ENCODE data around the gene PHYHIPL. TPM values are rescaled to one million over a fixed set of nuclear protein-coding genes. Genes with fewer than 3 reads are reported as not detected.

PHYHIPL gene
- total RNA-seq (0.21 TPM in 1 of 2 replicates, not detected in the other), polyA plus RNA-seq (0.81 and 1.1 TPM in 2 replicates)

DNA sequence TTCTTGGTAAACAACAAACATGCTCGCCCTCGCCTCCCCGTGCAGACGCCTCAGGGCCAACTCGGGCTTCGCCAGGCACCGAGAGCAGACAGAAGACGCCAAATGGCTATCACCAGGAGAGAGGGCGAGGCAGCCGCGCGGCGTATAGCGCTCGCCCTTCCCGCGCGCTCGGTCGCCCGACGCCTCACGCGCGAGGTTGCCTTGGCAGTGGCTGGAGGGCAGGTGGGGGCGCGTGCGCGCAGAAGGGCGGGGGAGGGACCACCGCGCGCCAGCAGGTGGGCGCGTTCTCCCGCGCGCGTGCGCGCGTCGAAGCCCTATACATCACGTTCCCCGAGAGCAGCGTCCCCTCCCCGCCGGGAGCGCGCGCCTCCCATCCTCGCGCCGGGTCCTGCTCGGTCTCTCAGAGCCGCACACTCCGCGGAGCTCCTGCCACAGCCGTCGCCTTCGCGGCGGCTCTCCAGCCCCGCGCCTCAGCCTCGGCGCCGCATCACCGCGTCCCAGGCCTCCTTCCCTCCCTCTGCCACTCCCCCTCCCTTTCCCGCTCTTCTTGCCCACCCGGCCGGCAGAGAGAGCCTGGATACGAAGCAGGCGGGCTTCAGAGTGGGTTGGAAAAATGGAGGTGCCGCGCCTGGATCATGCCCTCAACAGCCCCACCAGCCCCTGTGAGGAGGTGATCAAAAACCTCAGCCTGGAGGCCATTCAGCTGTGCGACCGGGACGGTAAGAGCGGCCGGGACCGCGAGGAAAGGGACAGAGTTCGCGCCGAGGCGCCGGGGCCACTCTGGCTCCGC is at the start of gene PHYHIPL:
Gene PHYHIPL (plus strand): TSS at position 403 of the 790 bp plus-strand sequence. CDS start 211 bp downstream, at position 614.
- Histone ChIP-seq H3K9me3 (ENCODE audit: low read depth) (no peaks in the 10 kb centered on the region), H3K4me1 (ENCODE audit: low read depth) (peaks cover 13% of the 10 kb centered on the region), H3K4me3 (peak within 1 kb of the TSS; percentile 55), H3K27ac (no peak within 1 kb of the TSS), H3K27me3 (peaks cover 76% of the 10 kb centered on the region), H3K36me3 (no peaks in the 10 kb centered on the region)
- TF ChIP-seq, protein P1, sequence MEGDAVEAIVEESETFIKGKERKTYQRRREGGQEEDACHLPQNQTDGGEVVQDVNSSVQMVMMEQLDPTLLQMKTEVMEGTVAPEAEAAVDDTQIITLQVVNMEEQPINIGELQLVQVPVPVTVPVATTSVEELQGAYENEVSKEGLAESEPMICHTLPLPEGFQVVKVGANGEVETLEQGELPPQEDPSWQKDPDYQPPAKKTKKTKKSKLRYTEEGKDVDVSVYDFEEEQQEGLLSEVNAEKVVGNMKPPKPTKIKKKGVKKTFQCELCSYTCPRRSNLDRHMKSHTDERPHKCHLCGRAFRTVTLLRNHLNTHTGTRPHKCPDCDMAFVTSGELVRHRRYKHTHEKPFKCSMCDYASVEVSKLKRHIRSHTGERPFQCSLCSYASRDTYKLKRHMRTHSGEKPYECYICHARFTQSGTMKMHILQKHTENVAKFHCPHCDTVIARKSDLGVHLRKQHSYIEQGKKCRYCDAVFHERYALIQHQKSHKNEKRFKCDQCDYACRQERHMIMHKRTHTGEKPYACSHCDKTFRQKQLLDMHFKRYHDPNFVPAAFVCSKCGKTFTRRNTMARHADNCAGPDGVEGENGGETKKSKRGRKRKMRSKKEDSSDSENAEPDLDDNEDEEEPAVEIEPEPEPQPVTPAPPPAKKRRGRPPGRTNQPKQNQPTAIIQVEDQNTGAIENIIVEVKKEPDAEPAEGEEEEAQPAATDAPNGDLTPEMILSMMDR (IDR thresholded peaks at IDR 0.05; ENCODE audit: low read depth, low read length): no peak
- DNase-seq (ENCODE audit: low read depth in 1 of 2, low spot score in 1 of 2): peak in 1 of 2 donors; percentile 55

DNA sequence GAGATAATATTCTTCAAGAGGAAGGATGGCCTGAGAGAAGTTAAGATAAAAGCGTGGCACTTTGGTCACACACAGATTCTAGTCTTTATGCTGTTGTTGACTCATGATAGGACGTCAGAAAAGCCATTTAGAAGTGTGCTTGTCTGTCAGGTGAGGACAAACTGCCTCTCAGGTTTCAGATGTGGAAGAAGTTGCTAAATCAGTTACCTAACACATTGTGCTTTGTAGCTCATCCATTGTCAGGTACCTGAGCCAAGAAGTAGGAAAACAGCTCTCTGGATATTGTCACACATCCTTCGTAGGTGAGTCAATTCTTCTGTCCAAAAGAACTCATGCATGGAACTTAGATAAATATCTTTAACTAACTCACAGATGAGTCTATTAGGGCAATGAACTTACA is 49.5 kb upstream of the PHYHIPL start:
- Histone ChIP-seq H3K4me1 (ENCODE audit: low read depth) (peaks cover 22% of the 10 kb centered on the region), H3K4me3 (no peak overlapping the region), H3K27ac (no peak overlapping the region), H3K27me3 (no peaks in the 10 kb centered on the region), H3K9me3 (ENCODE audit: low read depth) (no peaks in the 10 kb centered on the region), H3K36me3 (no peaks in the 10 kb centered on the region)
- TF ChIP-seq, protein P1 (IDR thresholded peaks at IDR 0.05; ENCODE audit: low read depth, low read length): no peak
- DNase-seq (ENCODE audit: low read depth in 1 of 2, low spot score in 1 of 2): no peak

DNA sequence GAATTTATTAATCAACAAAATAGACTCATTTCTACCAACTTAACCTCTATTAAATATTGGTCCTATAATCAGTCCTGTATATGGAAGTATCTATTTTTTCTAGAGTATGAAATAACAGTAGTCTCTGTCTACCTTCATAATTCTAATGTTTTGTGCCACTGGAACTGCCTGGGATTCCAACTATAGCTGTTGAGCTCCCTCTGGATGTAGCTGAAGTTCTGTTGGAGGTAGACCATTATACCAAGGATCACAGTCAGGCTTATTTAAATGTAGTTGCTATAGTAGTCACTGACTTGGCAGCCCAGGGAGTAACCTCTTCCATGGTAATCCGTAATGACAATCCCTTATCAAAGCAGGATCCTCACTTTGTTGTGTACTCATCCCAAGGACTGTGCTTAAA is 48.5 kb upstream of the PHYHIPL start:
- TF ChIP-seq, protein P1 (IDR thresholded peaks at IDR 0.05; ENCODE audit: low read depth, low read length): no peak
- Histone ChIP-seq H3K27me3 (peaks cover 6% of the 10 kb centered on the region), H3K4me3 (no peak overlapping the region), H3K9me3 (ENCODE audit: low read depth) (no peaks in the 10 kb centered on the region), H3K4me1 (ENCODE audit: low read depth) (peaks cover 22% of the 10 kb centered on the region), H3K36me3 (no peaks in the 10 kb centered on the region), H3K27ac (no peak overlapping the region)
- DNase-seq (ENCODE audit: low read depth in 1 of 2, low spot score in 1 of 2): no peak

DNA sequence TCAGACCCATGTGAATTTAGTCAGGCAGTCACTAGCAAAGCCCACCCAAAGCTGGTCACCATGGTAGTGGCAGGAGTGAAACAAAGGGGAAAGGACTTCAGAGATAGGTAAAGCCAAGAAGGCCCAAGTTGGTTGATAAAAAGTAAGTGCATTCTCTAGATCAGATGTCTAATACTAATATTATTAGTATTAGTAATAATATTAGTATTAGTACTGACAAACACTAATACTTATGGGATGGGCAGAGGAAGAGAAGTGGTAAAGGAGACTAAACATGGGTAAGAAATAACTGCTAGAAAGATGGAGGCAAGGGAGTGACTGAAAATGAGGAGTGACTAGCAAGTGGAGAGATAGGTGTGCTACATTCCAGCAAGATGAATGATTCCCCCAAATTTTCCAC is 46.6 kb upstream of the PHYHIPL start:
- Histone ChIP-seq H3K9me3 (ENCODE audit: low read depth) (no peaks in the 10 kb centered on the region), H3K36me3 (no peaks in the 10 kb centered on the region), H3K4me1 (ENCODE audit: low read depth) (peaks cover 22% of the 10 kb centered on the region), H3K27ac (no peak overlapping the region), H3K27me3 (peaks cover 6% of the 10 kb centered on the region), H3K4me3 (no peak overlapping the region)
- TF ChIP-seq, protein P1 (IDR thresholded peaks at IDR 0.05; ENCODE audit: low read depth, low read length): no peak
- DNase-seq (ENCODE audit: low read depth in 1 of 2, low spot score in 1 of 2): no peak

DNA sequence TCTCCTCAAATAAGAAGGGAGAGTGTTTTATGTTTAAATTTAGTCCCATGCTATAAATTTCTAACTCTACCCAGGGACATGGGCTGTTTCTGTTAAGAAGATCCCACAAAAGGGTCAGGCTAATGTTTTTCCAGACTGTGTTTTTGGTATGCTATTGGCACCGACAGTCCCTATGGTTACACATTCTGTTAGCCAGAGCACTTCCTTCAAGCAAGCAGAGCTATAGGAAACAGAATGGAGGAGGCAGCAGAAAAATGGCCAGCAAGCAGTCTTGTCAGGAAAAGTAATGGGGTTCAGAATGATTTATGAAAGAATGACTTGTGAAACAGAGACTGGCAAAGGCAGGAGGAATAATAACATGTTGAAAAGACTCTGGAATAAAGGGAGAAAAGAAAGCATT is 44.8 kb upstream of the PHYHIPL start:
- no peak overlapping the region for H3K27ac ChIP-seq
- H3K4me1 ChIP-seq (ENCODE audit: low read depth): peaks cover 10% of the 10 kb centered on the region
- TF ChIP-seq, protein P1 (IDR thresholded peaks at IDR 0.05; ENCODE audit: low read depth, low read length): no peak

More for the DNA sequence above, 44.8 kb upstream of the PHYHIPL start:
- Histone ChIP-seq H3K36me3 (no peaks in the 10 kb centered on the region), H3K27me3 (peaks cover 6% of the 10 kb centered on the region), H3K9me3 (ENCODE audit: low read depth) (no peaks in the 10 kb centered on the region), H3K4me3 (no peak overlapping the region)
- no peak for DNase-seq (ENCODE audit: low read depth in 1 of 2, low spot score in 1 of 2)
